ENCODE results near the gene SORL1.

The SORL1 gene

DNA sequence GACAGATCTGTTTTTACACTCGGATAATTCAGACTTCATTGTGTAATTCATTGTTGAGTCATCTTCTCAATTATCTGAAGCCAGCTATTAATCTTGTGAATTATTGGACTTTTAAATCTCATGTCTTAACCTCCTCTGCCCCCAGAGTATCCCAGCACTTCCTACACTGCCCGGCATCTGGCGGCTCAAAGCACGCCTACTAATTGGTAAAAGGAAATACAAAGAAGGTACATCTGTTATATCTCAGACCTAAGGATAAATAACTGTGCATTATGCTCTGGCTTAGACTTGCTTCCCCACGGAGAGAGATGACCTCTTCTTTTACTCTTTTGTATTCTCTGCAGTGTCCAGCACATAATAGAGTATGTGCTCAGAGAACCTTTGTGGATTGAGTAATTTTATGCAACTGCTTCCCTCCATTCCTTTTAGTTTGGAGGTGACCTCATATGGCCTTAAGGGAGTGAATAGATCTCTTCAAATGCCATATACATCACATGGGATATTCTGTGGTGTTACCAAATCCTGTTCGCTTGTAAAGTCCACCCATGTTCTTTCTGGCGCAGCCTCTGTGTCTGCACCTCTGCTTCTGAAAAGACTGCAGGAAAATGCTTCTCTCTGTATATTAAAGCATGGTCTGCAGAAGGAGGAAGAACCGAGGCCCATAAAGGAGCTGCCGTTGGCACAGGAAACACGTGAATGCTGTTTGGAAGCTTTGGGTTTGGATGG lies 126.3 kb downstream of the SORL1 start:
- DNase-seq: no peak

DNA sequence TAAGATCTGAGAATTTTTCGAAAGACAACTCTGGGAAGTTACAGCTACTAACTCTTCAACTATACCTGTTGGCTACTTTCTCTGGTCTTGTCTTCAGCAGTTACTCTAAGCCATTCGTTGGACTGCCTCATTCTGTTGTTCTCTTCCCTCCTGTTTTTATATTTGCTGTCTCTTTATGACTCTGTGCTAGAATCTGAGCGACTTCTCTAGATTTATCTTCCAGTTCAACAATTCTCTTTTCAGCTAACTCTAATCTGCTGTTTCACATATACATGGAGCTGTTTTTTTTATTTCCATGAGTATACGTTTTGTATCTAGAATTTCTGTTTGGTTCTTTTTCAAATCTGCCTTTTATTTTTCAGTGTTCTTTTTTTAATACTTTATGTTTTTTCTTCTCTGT lies 128.0 kb downstream of the SORL1 start:
- no peak for DNase-seq

DNA sequence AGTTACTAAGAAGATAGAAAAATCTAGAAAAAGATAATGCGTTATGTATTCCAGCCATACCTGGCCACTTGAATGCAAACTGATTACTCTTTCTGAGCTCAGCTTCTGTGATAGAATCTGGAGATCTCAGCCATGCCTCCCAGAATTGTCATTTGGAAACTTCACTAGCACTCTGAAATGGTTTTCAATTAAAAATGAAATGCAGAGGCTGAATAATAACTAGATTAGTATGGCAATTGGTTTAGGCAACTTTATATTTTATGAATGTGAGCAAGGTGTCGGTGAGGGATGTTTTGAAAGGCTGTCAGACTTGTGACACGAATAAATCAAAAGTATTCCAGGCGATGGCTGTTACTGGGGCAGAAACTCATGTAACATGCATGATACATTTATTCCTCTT lies 129.5 kb downstream of the SORL1 start:
- DNase-seq: no peak

GRCh38 chr11:121582296-121582695 lies 130.2 kb downstream of the SORL1 start:
- DNase-seq: peak in 1 of 56 donors; percentile 7

DNA sequence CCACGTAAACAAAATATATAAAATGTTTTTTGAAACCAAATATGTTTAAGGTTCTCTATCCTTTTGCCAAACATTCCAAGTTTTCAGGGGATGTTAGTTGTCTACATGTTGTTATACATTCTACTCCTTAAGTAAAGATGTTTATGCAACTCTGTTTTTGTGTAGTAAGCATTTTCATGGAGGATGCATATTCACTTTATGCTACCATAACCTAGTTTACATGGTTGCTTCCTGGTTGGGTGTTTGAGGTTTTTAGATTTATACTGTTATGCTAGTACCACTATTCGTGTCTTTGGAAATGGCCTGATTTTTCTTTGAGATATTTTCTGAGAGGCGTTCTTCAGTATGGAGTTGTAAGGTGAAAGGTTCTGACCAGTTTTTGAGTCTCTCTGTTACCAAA lies 131.7 kb downstream of the SORL1 start:
- DNase-seq: no peak

GRCh38 chr11:121586750-121587149 lies 134.6 kb downstream of the SORL1 start:
- no peak for DNase-seq

DNA sequence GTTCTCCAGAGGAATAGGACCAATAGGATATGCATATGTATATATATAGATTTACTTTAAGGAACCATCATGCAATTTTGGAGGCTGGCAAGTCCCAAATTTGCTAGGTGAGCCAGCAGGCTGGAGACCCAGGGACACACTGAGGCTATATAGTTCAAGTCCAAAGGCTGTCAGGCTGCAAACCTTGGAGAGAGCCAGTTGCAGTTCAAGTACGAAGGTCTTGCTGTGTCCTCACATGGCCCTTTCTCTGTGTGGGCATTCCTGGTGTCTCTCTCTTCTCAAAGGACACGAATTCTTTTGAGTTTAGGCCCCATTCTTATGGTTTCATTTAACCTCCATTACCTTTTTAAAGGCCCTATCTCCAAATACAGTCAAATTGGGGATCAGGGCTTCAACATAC lies 135.1 kb downstream of the SORL1 start:
- DNase-seq: no peak

DNA sequence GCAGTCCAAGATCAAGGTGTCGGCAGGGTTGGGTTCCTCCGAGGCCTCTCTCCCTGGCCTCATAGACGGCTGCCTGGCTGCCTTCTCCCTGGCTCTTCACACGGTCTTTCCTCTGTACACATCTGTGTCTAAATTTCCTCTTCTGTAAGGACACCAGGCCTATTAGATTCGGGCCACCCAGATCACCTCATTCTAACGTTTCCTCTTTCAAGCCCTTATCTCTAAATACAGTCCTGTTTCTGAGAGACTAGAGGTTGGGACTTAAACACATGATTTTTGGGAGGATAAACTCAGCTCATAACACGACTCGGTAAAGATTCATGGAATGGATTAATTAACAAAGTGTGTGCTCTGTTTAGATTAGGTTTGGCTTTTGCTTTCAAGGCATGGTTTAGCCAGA lies 136.6 kb downstream of the SORL1 start:
- DNase-seq: no peak

DNA sequence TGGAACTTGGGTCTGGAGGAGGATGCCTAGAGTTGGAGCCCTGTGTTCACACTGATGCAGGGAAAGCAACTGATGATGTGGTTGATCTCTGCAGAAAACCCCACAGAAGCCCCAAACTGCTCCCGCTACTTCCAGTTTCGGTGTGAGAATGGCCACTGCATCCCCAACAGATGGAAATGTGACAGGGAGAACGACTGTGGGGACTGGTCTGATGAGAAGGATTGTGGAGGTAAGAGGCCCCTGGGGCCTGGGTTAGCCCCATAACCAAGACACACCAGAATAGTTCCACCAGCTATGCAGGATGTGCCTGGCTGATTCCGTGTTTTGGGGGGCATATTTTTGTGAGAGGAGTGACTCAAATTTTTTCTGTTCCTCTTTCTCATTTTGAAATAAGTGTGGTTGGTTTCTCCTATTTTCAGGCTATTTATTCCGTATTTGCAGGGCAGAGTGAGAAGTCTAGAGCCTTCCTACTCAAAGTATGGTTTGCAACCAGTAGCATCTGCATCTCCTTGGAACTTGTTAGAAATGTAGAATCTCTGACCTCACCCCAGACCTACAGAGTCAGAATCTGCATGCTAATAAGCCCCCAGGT lies 137.9 kb downstream of the SORL1 start:
- peak in 7 of 56 donors; percentile 15 to 38 (median 24) for DNase-seq

- DNase-seq: no peak
Measured at GRCh38 chr11:121590772-121591404, 138.8 kb downstream of the SORL1 start.

GRCh38 chr11:121591405-121592033 lies 139.4 kb downstream of the SORL1 start:
- peak in 42 of 56 donors; percentile 13 to 84 (median 43) for DNase-seq

DNA sequence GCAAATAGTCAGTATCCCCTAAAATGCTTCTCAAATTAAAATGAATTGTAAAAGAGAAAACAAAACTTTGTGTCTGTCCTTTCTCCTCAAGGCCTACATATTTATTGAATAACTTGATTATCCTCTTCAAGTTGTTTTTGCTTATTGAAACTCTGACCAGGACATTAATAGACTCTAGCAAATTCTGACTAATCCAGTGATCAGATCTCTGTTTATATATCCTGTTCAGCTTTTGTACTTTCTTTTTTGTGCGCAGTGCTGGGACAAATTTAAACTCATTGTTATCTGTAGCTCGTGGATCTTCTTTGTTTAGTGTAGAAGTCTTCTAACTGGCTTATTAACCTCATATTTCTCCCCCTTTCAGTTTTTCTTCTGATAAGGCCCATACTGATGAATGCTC lies 140.6 kb downstream of the SORL1 start:
- no peak for DNase-seq

- no peak for DNase-seq
Measured at GRCh38 chr11:121595717-121596161, 143.6 kb downstream of the SORL1 start.

DNA sequence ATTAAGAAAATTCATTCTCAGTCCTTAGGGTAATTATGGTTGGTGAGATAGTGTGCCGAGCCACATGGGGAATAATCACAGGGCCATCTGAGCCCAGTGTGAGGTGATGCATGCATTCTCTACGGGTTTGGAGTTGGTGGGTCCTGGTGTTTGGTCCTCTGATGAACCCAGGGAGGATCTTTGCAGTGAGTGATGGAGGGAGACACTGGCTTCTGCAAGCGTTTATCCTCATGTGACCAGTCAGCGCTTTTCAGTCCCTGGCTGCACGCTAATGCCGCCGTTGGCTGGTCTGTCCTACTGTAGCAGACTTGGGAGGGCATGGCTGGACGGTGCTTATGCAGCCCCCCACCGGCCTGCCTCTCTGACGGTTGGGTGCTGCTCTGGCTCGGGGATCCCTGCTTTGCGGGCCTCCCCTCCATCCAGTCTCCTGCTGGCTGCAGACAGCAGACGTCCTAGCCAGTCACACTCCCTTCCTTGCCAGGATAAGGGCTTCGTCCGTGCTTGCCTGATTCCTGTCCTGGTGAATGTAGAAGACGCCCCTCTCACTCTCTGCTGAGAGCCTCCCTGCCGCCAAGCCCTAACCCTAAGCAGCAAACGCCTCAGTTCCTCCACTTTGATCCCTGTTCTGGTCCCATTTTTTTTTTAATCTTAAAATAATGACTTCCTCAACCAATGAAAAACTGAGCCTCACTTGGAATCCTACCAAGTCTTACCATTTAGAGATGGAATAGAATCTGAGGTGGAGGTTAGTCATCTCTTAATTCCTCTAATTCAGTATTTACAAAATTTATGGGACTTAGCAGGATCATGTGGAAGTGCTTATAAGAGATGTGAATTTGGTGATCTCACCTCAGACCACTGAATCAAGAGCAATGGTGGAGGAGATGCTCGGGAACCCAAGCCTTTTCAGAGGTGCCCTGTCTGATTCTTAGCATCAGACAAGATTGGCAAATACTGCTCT lies 144.4 kb downstream of the SORL1 start:
- no peak for DNase-seq

DNA sequence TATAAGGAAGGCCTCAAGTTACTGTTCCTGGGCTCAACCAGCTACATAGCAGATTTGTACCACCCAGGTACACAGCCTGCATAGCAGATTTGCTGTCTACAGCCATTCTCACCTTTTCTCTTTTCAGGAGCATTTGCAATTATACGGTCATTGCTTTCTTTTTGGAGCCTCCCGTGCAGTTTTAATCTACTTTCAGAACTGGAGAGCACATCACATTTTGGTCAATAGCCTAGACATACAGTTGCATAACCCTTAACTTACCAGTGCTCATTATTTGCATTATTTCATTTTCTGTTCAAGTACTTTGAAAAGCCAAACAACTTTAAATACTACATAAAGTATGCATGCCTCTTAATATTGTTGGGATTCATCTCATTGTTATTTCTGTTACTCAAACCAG lies 151.2 kb downstream of the SORL1 start:
- DNase-seq: no peak

DNA sequence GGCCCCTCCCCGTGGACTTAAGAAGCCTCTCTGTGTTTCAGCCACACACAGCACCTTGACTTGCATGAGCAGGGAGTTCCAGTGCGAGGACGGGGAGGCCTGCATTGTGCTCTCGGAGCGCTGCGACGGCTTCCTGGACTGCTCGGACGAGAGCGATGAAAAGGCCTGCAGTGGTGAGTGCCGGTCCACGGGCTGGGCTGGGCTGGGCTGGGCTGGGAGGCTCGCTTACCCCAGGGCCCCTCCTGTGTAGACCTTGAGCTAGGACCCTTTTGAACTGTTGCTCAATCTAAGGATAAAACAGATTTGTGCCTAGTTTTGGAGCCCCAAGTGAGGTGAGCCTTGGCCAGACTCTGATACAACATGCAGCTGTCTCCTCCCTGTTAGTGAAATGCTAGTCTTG lies 152.0 kb downstream of the SORL1 start:
- no peak for DNase-seq

DNA sequence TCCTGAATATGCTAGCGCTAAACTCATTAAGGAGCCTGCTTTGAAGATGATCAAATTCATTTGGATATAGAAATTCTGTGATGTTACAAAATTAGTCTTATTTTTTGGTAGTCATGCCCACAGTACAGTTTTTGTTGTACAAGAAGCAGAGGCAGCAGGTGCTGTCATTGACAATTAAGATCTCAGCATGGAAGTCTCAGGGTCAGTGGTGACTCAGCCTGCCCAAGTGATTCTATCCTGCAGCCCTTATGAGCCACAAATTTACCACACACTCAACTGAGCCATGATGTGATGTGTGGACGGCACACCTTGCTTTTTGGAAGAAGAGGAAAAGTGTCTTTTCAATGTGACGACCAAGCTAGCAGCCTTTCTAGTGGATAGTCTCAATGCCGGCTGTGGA lies 154.2 kb downstream of the SORL1 start:
- no peak for DNase-seq

DNA sequence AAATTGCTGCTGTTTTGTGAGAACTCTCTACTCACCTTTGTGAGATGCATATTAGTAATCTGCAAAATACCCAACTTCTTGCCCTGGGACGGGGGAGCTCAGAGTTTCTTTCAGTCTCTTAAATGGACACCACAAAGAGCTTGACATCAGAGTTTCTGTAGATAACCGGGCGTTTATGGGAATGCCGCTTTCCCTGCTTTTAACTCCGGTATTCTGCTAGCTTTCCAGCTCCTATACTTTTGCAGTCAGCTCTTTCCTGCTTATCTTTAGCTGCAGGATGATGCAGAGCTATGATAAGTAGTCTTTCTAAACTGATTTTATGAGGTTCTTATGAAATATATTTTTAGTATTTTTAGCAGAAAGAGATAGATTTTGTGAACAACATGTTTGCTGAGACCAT lies 155.2 kb downstream of the SORL1 start:
- no peak for DNase-seq

DNA sequence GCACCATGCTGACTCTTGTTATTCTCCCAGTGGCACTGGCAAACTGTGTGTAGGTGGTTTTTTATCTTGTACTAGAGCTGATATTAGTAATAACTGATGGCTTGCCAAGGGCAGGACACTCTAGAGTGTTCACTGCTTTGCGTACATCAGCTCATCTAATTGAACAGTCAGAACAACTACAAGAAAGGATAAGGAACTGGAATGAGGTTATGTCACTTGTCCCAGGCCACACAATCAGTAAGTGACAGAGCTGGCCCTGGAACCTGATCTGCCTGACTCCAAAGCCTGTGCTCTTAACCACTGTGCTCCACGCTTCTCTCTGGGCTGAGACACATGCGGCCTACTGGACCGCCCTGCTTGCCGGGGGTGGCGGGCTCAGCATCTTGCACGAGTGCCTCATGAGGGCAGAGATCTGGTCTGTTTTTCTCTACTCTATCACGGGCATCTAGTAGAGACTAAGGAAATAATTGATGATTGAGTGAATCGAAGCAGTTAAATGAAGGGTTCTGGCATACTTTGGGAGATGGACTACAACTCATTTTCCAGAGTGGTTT lies 156.5 kb downstream of the SORL1 start:
- no peak for DNase-seq

DNA sequence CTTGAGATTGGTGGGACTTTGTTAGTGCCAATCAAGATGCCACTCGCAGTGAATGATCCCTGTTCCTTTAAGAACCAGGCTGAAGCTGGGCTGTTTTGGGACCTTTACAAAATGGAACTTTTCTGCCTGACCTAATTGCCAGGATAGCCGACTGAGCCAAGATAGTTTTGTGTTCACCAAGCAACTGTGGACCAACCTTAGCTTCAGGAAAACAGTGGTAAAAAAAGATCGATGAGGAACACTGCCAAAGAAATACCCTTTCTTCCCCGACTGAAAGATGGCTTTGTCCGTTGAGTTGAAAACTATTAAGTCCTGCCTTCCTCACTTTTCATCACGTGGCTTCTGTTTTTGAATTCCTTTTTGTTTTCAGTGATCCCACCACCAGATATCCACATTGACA lies 158.6 kb downstream of the SORL1 start:
- peak in 7 of 56 donors; percentile 11 to 57 (median 26) for DNase-seq

DNA sequence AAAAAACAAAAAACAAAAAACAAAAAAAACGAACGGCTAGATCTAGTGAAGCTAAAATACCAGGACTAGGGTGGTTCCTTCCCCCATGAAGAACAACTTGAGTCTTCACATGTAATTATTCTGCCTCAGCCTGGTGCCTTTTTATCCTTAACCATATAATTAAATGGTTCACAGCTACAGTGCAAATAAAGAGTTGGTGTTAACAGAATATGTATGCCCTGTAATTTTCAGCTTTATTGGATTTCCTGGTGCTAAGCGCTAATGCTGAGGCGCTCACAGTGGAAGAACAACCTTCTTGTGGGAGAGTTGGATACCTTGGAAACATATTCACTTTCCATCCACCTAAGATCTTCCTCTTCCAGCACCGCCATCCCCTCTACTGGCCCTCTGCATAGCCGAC lies 159.1 kb downstream of the SORL1 start:
- no peak for DNase-seq

All from nucleus accumbens (tissue), 56 donors.